SKM-1 (cell line): Measurements from ENCODE around the gene SLC35F6.

ENCODE experiments used
- DNase-seq: peaks from one replicate; lab custom pipeline; 2025; ENCODE audit not compliant: unreplicated experiment; lab: John Stamatoyannopoulos, UW

The SLC35F6 gene, protein sequence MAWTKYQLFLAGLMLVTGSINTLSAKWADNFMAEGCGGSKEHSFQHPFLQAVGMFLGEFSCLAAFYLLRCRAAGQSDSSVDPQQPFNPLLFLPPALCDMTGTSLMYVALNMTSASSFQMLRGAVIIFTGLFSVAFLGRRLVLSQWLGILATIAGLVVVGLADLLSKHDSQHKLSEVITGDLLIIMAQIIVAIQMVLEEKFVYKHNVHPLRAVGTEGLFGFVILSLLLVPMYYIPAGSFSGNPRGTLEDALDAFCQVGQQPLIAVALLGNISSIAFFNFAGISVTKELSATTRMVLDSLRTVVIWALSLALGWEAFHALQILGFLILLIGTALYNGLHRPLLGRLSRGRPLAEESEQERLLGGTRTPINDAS

DNA sequence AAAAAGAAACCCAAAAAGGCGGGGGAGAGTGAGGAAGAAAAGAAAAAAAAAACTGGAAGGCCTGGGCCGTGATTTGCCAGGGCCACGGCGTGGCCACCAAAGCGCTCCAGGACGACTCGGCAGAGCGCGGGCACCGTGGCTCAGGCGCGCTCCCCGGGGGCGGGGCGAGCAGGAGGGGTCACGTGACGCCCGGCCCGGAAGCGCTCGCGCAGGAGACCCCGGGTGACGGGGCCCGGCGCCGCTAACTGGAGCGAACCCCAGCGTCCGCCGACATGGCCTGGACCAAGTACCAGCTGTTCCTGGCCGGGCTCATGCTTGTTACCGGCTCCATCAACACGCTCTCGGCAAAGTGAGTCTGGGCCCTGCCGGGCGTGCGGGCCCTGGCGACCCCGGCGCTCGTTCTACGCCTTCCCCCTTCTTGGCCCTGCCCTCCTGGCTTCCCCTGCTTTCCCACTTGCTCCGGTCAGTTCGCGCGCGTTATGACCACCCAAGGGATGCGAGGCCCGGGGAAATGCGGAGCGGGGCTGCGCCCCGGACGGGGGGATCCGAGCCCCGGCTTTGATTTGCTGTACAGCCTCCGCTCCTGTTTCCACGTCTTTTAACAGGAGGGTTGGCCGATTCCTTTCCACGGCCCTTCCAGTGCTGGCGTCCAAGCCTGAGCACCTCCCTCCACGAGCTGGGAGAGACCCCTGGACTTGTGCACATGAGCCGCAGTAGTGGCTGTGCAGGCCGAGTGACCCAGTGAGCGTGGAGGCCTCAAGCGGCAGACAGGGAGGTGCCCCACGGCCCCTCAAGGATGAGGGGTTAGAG, at the start of gene SLC35F6:
TSS of gene SLC35F6 (plus strand) at position 207 of the 810 bp plus-strand sequence. CDS start at position 273, 66 bp downstream.
- no peak for DNase-seq

DNA sequence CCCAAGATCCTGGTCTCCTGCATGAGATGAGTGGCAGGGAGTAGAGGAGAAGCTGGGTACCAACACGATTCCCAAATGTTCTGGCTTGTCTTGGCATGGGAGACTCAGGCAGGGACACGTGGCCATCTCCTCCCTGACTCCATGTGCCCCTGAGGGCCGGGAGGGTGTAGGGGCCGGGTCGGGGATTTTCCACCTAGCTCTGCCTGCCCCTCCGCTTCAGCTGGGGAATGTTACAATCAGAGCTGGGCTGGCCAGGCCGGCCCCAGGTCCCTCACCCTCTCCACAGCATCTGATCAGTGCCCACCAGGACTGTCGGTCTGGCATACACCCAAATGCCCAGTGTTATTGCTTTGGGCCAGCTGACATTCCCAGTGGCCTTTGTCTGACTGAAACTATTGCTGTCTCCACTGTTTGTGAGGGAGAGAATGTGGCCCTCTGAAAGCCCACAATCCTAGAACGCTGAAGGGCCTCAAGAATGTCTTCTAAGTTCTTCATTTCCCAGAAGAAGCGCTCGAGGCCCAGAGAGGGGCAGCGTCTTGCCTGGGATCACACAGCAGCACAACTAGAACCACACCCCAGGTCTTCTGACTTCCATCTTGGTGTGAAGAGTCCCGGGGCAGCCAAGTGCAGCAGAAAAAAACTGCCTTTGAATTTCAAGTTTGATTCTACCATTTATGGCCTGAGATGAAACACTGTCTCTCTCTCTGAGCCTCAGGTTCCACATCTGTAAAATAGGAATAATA, 48.4 kb upstream of the SLC35F6 start:
- no peak for DNase-seq

DNA sequence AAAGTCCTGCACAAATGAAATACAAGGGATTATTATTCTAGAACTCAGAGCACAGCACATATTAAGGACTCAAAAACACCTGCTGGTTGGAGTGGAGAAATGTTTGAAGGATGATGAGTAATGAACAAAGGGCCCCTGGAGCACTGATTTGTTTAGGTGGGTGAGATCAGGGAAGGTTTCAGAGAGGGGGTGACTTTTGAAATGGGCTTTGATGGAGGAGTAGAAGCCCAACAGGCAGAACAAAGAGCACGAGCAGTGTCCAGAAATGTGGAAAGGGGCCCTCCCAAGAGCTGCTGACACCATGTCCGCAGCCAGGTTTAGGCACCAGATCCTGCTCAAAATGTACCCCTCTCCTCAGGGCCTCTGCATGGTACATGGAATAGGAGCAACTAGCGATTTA, 47.7 kb upstream of the SLC35F6 start:
- DNase-seq: no peak

DNA sequence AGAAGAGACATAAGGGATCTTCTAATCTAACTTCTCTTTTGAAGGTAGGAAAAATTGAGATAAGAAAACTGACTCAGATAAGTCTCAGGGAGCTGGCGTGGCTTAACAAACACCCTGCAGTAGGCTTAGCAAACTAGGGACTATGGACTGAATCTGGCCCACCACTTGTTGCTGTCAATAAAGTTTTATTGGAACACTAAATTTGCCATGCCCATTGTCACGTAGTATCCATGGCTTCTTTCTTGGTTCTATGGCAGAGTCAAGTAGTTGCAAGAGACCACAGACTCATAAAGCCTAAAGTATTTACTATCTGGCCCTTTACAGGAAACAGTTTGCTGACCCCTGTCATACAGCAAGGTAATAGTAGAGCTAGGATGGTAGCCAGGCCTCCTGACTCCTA, 47.3 kb upstream of the SLC35F6 start:
- no peak for DNase-seq

DNA sequence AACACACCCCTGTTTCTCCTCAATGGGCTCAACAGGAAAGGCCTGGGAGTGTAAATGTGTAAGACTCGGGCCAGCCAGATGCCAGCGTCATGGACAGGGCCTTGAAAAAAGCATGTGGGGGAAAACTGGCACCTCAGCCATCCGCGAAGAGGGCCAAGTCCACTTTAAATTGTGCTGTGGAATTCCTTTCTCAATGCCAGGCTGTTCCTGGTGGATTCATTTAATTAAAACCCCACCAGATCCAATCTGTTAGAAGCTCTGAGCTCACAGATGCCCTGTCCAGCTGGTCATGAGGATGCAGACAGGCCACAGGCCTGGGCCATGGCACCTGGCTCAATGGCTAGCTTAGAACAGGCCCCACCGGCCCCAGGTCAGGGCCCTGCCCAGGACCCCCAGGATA, 46.7 kb upstream of the SLC35F6 start:
- DNase-seq: no peak

DNA sequence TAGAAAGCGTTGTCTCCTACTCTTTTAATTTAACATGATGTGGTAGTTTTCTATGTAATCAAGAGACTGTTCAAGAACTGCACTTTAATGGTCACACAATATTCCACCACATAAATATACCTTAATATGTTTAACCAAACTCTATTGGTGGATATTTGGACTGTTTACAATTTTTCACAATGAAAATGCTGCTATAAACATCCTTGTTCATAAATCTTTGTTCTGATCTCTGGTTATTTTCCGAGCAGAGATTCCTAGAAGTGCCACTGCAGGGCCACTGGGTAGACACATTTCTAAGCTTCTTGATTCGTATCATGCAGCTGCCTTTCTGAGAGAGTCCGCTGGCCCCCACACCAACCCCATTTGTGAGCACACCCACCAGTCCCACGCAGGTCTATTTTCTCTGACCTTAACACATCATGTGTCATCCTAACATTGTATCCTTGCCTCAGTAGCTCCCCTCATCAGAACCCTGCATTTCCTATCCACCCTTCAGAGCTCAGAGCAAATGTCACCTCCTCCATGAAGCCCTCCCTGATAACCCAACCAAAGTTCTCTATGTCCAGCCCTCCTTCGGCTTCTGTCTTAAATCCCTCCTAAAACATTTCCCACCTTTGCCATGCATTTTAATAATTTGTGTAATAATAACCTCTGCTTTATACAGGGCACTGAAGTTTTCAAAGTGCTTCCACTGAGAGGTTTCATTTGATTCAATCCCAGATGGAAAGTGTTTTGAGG, 45.0 kb upstream of the SLC35F6 start:
- DNase-seq: no peak

DNA sequence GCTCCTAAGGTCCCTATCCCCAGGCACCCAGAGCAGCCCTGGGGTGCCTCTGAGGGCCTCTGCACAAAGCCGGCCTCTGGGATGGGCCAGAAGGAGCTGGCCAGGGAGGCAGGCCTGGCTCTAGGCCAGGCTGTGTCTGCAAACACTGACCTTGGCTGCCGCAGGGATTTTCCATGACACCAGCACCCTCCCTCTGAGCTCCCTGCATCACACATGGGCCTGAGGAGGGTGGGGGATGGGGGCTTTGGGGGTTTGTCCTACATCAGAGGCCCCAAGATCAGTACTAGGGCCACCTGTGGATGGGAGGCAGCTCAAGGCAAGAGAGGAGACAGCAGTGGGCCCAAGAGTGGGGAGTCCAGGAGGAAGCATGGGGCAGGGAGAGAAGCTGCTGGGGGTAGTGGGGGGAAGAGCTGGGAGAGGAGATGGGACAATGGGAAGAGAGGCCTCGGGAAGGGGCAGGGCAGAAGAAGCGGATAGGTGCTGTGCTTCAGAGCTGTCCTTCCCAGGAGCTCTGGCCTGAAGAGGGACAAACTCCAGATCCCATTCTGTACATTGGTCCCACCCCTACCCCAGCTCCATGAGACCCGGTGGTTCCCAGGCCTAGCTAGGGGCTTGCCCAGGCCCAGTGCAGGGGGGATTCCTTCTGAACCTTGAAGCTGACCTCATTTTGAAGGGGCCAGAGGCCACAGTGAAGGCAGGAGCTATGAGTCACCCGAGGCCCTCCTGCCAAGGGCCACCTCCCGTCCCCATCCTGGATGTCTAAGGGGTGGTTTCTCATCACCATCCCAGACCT, 43.6 kb upstream of the SLC35F6 start:
- no peak for DNase-seq

DNA sequence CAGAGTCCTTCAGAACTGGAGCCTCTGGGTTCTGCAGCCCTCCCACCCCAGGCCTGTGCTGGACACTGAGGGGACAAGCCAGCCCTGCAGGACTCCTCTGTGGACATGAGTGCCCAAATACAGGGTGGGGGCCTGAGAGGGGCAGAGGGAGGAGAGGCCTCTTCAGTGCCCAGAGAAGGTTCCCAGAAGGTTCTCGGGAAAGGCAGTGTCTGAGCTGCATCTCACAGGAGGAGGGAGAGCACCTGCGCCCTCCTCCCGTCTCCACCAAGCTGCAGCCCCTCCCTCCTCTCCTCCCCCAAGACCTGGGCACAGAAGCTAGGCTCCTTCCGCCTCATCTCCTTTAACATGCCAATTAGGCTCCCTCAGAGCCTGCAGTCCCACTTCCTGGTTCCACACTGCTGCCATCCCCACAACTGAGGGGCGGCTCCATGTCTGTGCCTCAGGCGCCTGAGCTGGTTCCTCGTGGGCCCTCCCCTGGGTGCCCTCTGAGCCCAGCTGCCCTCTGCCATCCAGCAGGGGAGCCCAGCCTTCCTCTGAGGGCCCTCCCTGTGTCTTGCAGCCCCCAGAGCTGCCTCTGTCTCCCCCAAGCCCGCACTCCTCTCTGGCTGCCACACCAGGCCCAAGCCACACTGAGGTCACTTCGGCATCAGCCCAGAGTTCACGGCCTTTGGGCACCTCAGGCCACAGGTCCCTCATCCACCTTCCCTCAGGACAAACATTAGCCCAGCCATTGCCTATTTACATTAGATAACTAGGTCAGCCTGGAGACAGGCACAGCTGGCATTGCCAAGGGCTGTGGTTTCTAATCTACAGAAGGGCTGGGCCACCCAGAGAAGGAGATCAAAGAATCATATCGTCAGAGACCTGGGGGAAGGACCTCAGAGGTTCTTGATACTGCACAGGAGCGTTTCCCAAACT, 42.7 kb upstream of the SLC35F6 start:
- no peak for DNase-seq

DNA sequence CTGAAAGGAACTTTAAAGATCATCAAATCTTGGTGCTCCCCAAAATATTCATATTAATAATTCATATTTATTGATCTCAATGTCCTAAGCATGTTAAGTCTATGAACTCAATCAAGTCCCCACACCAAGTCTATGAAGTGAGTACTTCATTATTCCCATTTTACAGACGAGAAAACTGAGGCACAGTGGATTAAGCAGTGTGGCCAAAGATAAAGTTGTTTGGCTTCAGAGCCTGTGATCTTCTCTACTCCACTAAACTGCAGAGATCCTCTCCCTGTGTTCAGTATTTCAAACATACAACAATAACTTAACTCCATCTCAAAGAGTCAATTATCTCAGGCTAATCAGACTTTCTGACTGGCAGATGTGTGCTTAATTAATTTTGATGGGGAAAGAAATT, 41.8 kb upstream of the SLC35F6 start:
- DNase-seq: no peak

DNA sequence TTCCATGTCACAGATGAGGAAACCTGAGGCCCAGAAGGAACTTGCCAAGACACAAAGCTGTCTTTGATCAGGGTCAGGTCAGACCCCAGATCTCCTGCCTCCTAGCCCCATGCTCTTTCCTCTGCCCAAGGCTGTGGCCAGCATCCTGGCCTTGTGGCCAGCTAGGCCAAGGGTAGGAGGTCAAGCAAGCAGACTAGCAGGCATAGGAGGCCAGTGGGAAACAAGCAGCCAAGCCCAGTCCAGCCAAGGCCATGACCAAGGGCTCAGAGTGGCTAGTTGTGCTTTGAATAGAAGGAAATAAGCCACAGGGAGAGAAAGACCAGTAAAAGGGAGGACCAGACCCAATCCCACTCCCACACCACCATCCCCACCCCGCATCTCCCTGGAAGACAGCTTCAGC, 41.2 kb upstream of the SLC35F6 start:
- no peak for DNase-seq

DNA sequence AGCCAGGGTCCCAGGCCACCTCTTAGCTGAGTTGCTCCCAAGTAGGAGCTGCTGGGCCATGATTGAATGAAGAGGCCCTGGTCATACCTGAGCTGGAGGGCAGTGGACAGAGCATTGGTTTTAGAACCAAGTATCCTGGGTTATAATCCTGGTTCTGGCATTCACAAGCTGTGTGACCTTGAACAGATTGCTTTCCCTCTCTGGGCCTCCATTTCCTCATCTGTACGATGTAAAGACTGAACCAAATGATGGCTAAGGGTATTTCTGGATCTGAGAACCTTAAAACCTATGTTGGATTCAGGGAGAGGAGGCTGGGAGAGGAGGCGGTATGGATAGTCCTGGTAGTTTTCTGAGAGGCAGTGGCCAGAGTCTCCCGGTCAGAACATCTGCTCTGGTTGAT, 40.6 kb upstream of the SLC35F6 start:
- DNase-seq: no peak

DNA sequence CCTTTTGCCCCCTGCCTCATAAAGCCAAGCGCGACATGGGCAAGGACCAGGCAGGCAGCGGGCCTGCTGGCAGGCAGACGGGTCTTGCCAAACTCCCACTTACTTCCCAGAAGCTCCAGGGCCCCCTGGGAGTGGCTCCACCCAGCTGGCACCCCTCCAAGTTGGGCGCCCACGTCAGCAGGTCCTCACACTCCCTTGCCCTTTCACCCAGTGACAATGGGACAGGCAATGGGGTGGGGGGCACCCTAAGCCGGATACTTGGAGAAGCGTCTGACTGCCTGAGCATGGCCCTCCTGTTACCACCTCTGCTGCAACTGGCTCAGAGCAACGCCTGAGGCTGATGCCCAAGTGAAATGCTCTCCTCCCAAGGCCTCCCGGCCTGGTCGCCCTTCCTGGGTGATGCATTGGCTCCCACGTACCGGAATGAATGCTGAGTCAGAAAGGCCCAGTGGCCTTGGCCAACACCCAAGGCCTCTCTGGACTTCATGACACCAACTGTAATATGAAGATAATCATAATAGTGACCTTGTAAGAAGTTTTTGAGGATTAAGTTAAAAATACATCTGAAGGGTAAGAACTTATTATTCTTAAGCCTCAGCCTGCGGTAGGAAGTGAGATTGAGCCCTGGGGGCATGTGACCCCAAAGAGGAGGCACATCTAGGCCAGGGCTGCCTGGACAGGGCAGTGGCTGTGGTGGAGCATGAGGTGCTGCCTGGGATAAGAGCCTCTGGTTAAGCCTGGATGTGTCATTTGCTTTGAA, 39.9 kb upstream of the SLC35F6 start:
- no peak for DNase-seq

DNA sequence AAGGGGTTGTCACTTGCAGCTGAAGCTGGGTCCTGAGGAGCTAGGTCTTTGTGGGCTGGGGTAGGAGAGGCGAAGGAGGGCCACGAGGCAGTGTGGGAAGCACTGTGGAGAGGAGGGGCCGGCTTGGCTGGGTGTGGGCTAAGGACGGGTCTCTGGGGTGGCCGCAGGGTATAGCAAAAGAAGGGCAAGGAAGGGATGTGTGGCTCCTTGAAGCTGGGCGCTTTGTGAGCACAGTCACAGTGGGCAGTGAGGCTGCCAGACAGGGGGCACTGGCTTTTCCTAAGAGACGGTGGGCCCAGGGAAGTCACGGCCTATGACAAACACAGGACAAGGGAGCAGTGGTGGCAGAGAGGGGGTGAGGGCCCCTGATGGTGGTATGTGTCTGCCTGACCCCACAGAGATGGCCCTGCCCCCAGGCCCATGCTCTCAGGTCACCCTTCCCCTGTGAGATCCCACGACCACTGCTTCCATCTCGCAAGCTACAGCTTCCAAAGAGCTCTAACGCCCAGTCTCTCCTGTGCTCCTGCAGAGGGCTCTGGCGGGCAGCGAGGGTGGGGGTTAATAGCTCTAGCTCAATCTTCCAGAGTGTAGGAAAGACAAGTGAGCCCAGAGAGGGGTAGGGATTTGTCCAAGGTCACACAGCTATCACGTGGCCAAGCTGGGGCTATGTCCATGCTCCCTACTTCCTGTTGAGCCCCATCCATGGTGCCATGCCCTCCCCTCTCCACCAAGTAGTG, 39.1 kb upstream of the SLC35F6 start:
- DNase-seq: no peak

DNA sequence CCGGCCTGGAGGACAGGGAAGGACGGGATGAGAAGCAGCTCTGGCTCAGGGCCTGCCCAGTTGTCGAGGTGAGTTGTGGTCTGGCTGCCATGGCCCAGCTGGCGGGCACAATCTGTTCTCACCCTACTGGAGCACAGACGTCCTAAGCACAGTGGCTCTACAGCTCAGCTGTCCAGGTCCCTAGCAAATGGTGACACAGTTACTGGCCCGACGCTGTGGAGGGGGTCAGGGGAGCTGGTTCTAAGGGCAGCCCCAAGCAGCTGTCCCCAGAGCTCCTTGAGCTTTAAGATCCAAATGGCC, 38.6 kb upstream of the SLC35F6 start:
- no peak for DNase-seq

DNA sequence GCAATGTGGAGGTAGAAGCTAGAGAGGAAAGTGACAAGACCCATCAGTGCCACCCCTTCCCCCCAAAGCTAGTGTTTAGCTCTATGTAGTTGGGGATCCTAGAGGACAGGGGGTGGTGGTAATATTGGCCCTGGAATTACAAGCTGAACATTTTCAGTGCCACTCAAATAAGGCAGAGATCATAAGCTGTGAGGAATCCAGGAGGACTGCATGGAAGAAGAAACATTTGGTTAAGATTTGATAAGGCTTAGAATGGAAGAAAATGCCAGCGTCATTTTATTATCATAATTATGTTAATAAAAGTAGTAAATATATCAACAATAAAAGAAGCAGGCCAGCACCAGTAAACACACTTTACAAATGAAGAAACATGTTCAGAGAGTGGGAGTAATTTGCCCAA, 37.9 kb upstream of the SLC35F6 start:
- no peak for DNase-seq

DNA sequence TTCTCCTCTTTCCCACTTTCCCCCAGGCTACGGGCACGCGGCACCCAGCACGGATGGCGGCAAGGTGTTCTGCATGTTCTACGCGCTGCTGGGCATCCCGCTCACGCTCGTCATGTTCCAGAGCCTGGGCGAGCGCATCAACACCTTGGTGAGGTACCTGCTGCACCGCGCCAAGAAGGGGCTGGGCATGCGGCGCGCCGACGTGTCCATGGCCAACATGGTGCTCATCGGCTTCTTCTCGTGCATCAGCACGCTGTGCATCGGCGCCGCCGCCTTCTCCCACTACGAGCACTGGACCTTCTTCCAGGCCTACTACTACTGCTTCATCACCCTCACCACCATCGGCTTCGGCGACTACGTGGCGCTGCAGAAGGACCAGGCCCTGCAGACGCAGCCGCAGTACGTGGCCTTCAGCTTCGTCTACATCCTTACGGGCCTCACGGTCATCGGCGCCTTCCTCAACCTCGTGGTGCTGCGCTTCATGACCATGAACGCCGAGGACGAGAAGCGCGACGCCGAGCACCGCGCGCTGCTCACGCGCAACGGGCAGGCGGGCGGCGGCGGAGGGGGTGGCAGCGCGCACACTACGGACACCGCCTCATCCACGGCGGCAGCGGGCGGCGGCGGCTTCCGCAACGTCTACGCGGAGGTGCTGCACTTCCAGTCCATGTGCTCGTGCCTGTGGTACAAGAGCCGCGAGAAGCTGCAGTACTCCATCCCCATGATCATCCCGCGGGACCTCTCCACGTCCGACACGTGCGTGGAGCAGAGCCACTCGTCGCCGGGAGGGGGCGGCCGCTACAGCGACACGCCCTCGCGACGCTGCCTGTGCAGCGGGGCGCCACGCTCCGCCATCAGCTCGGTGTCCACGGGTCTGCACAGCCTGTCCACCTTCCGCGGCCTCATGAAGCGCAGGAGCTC, 36.2 kb upstream of the SLC35F6 start:
- no peak for DNase-seq

DNA sequence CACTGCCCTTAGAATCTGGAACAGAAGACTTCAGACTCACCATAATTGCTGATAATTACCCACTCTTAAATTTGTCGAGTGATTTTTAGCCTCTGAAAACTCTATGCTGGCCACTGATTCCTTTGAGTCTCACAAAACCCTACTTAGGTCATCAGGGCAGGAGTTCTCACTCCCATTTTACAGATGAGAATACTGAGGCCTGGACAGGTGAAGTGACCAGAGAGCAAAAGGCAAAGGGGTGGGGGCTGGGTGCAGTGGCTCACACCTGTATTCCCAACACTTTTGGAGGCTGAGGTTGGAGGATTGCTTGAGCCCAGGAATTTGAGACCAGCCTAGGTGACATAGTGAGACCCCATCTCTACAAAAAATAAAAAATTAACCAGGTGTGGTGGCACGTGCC, 34.8 kb upstream of the SLC35F6 start:
- no peak for DNase-seq
